Neural crest cell (in vitro differentiated cells): ENCODE data around the gene PROP1. TPM values are rescaled to one million over a fixed set of nuclear protein-coding genes. Genes with fewer than 3 reads are reported as not detected.

ENCODE experiments used
- DNase-seq: peaks from one replicate; pipeline ENCODE4 v3.0.0; 2021; ENCODE audit warnings: low read depth, mixed read lengths, low spot score
- H3K27ac Mint-ChIP-seq: one replicate; pipeline ENCODE4 v1.8.0; 2021; ENCODE audit warnings: mild to moderate bottlenecking, mixed read lengths; ENCODE audit not compliant: unreplicated experiment
- H3K27me3 Mint-ChIP-seq: 2 replicates; pipeline ENCODE4 v1.8.0; 2021; ENCODE audit warnings: low read depth, mild to moderate bottlenecking, mixed read lengths
- H3K36me3 Mint-ChIP-seq: 2 replicates; pipeline ENCODE4 v1.8.0; 2021; ENCODE audit warnings: low read depth, mild to moderate bottlenecking, mixed read lengths
- H3K4me1 Mint-ChIP-seq: 2 replicates; pipeline ENCODE4 v1.8.0; 2021; ENCODE audit warnings: mixed read lengths
- H3K4me3 Mint-ChIP-seq: one replicate; pipeline ENCODE4 v1.8.0; 2021; ENCODE audit warnings: mild to moderate bottlenecking, mixed read lengths
- H3K9me3 Mint-ChIP-seq: 2 replicates; pipeline ENCODE4 v1.8.0; 2021; ENCODE audit warnings: mixed read lengths
- CTCF ChIP-seq: fragments of 200-600 bp; sonication (generic); conservative IDR thresholded peaks from 2 replicates; pipeline ENCODE4 v1.5.0; 2021; ENCODE audit warnings: antibody characterized with exemption, mild to moderate bottlenecking
- total RNA-seq: library from RNA; stranded (reverse); gene quantifications from 2 replicates; pipeline ENCODE4 v1.2.1, GENCODE V29; 2021

PROP1 gene
- total RNA-seq, 1 donor from 2014 or later = not detected

DNA sequence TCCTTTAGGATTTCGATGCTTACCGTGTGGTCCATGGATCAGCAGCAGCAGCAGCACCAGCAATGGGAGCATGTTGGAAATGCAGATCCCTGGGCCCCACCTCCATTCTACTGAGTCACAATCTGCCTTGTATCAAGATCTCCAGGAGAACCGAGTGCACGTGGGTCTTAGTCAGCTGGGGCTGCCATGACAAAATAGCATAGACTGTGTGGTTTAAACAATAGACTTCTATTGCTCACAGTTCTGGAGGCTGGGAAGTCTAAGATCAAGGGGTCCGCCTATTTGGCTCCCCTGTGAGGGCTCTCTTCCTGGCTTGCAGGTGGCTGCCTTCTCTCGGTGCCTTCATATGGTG lies 1.3 kb upstream of the PROP1 start:
- Mint-ChIP-seq H3K36me3 (no peaks in the 10 kb centered on the region), H3K27ac (no peak overlapping the region), H3K4me1 (no peaks in the 10 kb centered on the region), H3K27me3 (peaks cover 31% of the 10 kb centered on the region), H3K9me3 (no peaks in the 10 kb centered on the region), H3K4me3 (no peak overlapping the region)
- no peak for TF ChIP-seq CTCF
- no peak for DNase-seq

GRCh38 chr5:177996660-177997318 lies 747 bp upstream of the PROP1 start:
- H3K4me1 Mint-ChIP-seq = no peaks in the 10 kb centered on the region
- TF ChIP-seq CTCF = no peak
- H3K27me3 Mint-ChIP-seq = peaks cover 33% of the 10 kb centered on the region
- no peaks in the 10 kb centered on the region for H3K9me3 Mint-ChIP-seq
- DNase-seq = no peak
- no peaks in the 10 kb centered on the region for H3K36me3 Mint-ChIP-seq
- no peak overlapping the region for H3K4me3 Mint-ChIP-seq
- H3K27ac Mint-ChIP-seq = no peak overlapping the region

DNA sequence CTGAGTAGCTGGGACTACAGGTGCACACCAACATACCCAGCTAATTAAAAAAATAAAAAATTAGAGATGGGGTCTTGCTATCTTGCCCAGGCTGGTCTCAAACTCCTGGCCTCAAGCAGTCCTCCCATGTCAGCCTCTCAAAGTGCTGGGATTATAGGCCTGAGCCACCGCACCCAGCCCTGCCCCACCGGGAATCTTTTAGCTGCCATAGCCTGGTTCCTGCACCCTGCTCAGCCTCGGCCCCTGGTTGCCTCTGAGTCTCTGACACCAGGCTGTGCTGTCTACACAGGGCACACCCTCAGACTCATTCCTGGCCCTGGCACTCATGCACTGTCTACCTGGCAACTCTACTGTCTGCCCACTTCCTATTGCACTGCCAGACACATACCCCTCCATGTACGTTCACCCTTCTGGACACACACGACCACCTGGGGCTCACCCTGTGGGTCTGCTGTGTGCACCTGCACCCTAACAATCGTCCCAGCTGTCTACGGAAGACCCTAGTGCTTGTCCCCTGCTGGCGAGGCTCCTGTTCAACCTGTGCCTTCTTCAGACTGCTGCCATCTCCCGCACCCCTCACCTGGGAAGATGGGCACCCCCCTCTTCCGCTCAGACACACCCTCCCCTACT lies 1.4 kb downstream of the PROP1 start:
- H3K4me3 Mint-ChIP-seq = no peak overlapping the region
- no peak for DNase-seq
- H3K4me1 Mint-ChIP-seq = no peaks in the 10 kb centered on the region
- no peak overlapping the region for H3K27ac Mint-ChIP-seq
- no peaks in the 10 kb centered on the region for H3K36me3 Mint-ChIP-seq
- no peak for TF ChIP-seq CTCF
- H3K27me3 Mint-ChIP-seq = peaks cover 25% of the 10 kb centered on the region
- no peaks in the 10 kb centered on the region for H3K9me3 Mint-ChIP-seq

DNA sequence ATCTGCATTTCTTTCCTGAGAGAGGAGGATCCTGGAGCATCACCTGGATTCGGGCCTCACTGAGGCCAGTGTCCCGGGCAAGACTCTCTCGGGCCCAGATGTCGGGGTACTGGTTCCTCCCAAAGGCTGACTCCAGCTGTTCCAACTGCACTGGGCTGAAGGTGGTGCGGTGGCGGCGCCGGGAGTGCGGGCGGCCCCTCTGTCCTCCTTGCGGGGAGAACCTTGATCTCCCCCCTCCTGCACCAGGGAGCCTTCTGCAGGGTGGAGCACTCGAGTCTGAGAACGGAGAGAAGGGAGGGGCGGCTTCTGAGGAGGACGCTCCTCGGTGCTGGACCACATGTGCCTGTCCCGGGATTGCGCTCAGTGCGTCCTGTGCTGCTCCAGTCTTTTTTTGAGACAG lies 2.0 kb downstream of the PROP1 start:
- Mint-ChIP-seq H3K4me3 (no peak overlapping the region), H3K36me3 (no peaks in the 10 kb centered on the region)
- no peak for DNase-seq

GRCh38 chr5:177992466-177992865 lies 3.6 kb downstream of the PROP1 start:
- TF ChIP-seq CTCF = no peak
- Mint-ChIP-seq H3K4me3 (no peak overlapping the region), H3K27ac (no peak overlapping the region), H3K27me3 (peaks cover 25% of the 10 kb centered on the region), H3K4me1 (no peaks in the 10 kb centered on the region), H3K9me3 (no peaks in the 10 kb centered on the region), H3K36me3 (no peaks in the 10 kb centered on the region)
- DNase-seq = no peak

More for the DNA sequence above, 2.0 kb downstream of the PROP1 start:
- peaks cover 25% of the 10 kb centered on the region for H3K27me3 Mint-ChIP-seq
- TF ChIP-seq CTCF = no peak
- no peaks in the 10 kb centered on the region for H3K4me1 Mint-ChIP-seq
- H3K9me3 Mint-ChIP-seq = no peaks in the 10 kb centered on the region
- H3K27ac Mint-ChIP-seq = no peak overlapping the region
